Superior temporal gyrus (tissue), 1 donor: Measurements from ENCODE around the gene NRIP1.

ENCODE experiments used
- DNase-seq: peaks from one replicate; pipeline ENCODE4 v3.0.0-alpha.2; 2016; ENCODE audit errors: extremely low spot score

Gene NRIP1

DNA sequence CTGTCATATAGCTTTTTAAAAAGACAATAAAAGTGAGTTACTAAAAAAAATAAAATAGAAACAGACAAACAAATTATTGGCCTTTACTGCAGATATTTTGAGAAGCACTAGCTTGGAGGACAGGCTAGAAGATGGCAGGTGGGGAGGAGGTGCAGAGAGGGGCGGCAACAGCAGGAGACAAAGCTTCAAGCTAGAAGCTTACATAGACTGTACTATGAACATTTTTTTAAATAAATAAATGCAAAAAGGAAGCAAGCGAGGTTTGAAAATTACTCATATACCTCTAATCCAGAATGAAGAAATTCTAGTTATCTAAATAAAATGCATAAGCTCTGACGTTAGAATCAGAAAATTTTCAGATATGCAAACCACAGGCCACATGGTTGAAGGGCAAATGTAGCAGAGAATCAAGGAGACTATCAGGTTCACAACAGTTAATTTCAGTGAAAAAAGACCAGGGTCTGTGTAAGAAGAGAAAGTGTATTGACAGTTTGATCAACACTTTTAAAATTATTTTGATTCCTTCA lies 54.9 kb downstream of the NRIP1 start:
- no peak for DNase-seq

DNA sequence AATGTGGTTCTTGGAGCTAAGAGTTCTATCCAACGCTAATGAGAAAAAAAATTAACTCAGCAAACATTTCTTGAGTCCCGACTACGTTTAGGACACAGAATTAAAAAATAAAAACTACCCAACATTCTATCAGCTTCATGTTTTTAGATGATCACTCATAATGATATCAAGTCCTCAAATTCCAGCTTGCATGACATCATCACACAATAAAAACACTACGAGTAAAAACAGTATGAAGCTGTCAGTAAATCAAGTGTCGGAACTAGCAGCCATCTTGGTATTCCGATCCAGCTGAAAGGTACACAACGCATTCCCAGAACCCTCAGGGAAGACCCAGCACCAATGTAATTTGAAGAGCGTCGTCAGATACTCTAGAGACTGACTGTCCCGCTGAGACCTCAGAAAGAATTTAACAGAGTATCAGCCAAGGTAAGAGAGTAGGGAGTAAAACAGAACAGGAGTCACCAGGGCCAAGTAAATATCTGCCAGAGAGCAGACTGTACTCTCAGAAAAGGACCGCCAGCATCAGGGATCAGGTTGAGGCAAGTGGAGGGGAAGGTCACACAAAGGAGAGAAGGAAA lies 57.0 kb downstream of the NRIP1 start:
- DNase-seq, result no peak

DNA sequence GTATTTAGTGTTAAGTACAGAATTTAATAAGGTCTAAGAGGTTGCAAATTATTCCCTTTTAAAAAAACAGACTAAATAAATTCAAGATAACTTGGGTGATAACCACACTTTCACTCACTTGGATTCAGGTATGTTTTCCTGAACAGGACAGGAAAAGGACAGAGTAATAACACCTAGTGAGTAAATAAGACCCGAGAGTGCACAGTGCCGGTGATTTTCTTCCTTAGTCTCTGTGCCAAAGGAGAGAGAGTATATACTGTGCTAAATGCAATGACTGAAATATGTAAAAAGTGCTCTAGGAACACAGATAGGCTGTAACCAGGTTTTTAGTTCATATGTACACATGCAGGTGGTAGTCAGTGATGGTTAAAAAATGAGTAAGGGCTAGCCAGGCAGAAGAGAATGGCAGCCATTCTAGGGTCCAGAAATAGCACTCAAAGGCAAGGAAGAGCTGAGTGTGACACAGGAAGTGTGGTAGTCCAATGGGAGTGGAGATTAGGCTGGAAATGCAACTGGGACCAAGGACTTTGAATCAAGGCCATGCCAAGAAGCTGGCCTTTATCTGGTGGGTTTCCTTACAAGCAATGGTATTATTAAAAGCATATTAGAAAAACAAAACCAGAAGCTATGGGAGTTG lies 58.1 kb downstream of the NRIP1 start:
- no peak for DNase-seq

- DNase-seq, result no peak
Observed at GRCh38 chr21:15005391-15005790, 59.4 kb downstream of the NRIP1 start.

- no peak for DNase-seq
Observed at GRCh38 chr21:15004721-15005370, 60.0 kb downstream of the NRIP1 start.

DNA sequence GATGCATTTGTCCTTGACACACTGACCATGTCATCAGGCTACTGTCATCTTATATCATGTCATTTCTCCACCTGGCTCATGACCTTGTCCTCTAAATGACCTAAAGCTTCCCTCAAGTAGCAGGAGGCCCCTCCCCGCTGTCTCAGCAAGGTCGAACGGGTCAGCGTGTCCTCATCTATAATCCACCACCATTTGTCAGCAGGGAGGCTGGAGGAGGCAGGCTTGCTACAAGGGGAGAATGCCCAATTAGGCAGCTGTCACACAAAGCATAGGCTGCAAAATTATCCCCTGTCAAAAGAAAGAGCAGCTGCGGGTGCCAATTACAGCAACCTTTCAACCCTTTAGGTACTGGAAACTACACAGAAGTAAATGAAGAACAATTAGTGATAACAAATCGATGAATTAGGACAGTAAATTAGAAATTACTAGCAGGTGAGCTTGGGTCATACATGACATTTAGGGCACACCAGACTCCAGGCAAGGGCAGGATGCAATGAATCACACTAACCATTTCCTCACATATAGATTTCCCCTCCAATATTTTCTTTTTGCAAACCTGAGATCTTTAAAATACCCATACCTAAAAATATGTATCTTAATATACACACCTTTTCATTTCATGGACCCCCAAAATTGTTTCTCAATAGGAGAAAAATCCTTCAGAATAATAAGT lies 61.2 kb downstream of the NRIP1 start:
- DNase-seq, result no peak

GRCh38 chr21:15001857-15002606 lies 62.8 kb downstream of the NRIP1 start:
- no peak for DNase-seq

- DNase-seq, result no peak
Observed at GRCh38 chr21:15001113-15001512, 63.7 kb downstream of the NRIP1 start.

GRCh38 chr21:15000081-15000480 lies 64.7 kb downstream of the NRIP1 start:
- no peak for DNase-seq

DNA sequence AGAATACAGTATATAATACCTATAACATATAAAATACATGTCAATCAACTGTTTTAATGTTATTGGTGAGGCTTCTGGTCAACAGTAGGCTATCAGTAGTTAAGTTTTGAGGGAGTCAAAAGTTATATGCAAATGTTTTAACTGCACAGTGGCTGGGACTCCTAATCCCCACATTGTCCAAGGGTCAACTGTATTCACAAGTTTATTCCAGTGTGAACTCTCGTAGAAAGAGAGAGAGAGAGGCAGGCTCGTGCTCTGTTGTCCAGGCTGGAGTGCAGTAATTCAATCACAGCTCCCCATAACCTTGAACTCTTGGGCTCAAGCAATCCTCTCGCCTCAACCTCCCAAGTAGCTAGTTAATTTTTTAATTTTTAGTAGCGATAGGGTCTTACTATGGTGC lies 66.0 kb downstream of the NRIP1 start:
- no peak for DNase-seq

DNA sequence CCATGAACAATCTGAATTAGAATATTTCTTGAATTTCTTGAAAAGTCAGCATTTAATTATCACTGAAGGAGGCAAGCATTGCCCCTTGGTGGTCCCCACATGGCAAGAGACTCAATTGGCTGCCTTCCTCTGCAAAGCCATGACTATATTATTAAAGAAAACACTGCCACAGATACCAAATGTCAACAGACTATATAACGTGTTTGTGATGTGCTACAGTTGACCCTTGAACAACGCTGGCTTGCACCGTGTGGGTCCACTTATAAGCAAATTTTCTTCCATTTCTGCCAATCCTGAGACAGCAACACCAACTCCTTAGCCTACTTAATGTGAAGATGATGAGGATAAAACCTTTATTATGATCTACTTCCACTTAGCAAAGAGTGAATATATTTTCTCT lies 66.5 kb downstream of the NRIP1 start:
- DNase-seq, result no peak

DNA sequence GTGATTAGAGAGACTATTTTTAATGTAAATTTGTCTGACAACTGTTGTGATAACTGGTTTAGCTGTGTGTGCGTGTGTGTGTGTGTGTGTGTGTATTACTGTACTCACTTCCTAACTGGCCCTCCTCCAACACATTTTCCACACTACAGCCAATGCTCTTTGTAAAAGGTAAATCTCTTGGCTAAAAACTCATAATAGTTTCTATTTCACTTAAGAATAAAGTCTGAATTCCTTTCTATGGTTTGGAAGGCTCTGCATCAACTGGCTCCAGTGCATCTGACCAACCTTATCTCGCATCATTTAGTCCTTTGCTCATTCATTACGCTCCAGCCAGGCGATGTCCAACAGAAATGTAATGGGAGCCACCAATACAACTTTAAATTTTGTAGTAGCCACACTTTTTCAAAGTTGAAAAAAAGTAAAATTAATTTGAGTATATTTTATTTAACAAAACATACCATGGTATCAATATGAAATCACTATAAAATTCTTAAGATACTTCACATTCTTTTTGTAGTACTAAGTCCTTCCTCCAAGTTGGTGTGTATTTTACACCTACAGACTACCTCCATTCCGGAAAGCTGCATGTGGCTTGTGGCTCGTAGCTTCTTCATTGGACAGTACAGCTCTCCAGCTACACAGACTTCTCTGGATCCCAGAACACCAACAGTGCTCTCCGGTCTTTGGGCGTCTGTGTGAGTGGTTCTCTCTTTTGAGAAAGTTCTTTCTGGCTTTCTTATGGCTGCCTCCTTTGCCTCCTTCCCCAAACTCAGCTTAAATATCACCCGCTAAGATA lies 68.9 kb downstream of the NRIP1 start:
- no peak for DNase-seq

DNA sequence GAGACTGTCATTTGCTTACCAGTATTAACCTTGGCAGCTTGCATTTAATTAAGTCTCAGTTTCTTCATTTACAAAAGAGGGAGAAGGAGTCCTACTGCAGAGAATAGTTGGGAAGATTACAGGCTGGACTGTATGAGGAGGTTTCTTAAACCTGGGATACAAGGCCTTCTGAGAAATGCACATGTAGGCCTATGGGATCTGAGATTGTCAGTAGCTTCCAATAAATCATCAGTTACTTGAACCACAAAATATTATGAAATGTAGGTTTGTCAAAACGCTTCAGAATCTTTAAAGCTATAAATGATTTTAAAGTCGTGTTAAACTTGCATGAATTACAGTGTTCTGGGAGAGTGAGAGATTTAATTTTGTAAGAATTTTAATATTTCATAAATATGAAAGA lies 69.6 kb downstream of the NRIP1 start:
- DNase-seq, result no peak

DNA sequence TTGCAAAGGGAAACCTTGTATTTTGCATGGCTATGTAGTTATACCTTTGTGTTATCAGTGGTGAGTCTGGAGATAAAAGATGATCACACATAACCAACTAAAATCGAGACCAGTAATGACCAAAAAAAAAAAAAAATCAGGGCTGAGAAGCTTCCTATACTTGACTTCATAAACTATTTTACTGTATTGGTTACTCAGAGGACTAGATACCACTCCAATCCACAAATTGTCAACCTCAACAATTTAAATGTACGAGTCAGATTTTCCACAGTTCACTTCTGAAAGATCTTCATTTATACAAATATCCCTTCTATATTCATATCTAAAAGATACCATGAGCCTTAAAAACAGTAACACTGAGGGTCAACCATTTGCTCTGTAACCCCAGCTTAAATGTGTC lies 71.7 kb downstream of the NRIP1 start:
- no peak for DNase-seq

DNA sequence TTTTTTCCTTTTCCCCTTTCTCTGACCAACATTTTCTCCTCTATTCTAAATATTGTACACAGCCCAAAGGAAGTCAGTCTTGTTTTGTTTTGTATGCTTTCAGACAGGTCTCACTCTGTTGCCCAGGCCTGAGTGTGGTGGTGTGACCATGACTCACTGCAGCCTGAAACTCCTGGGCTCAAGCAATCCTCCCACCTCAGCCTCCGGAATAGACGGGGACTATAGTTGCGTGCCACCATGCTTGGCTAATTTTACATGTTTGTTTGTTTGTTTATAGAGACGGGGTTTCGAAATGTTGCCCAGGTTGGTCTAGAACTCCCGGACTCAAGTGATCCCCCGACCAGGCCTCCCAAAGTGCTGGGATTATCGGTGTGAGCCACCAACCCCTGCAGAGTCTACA lies 72.8 kb downstream of the NRIP1 start:
- DNase-seq, result no peak

DNA sequence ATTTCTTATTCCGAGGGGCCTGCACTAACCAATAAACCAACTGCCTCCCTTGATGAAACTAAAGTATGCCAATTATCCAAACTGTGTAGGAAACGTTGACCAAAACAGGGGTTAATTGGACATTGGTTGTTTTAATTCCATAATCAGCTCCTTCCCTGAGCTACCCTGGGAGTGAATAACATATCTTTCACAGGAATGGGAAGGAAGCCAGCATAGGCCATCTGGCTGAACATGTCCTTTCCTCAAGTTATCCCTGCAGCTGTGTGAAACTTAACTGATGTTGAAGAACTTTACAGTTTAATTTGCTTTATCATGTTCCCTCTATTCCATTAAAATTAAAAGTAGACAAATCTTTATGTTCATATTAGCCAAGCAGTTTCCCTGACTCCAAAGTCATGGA lies 75.4 kb downstream of the NRIP1 start:
- no peak for DNase-seq

GRCh38 chr21:14988760-14989159 lies 76.0 kb downstream of the NRIP1 start:
- DNase-seq, result no peak

DNA sequence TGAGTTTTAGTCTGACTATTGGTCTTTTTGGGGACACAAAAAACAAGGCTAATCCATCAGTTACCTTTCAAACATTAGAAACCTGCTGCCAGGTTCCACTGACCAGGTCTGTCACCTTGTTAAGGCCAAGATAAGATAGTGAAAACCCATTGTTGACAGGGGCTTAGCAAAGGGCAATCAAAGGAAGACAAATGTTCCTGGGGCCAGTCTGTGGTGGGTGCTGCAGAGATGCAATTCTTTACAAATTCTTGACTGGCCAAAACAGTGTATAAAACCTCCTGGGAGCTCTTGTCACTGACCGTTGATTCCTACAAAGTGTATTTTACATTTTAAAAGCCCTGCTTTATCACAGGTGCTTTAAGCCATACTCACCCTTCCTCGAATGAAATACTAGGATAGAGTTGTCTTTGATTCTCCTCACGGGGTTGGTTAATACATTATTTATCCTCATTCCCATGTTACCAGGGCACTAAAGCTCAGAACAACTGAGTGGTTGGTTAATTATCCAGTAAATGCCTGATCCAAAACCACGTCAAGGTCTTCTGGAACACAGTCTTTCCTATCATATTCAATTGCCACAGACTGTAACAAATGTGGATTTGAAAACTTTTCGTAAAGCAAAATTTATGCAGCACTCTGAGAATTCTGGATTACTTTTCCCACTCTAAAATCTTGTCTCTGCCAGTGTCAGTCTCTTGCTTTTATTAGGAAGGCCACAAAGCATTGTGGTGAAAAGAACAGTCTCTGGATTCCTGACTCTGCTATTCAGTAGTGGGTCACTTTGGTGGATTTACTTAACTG lies 77.2 kb downstream of the NRIP1 start:
- no peak for DNase-seq

GRCh38 chr21:14985306-14985705 lies 79.5 kb downstream of the NRIP1 start:
- no peak for DNase-seq

DNA sequence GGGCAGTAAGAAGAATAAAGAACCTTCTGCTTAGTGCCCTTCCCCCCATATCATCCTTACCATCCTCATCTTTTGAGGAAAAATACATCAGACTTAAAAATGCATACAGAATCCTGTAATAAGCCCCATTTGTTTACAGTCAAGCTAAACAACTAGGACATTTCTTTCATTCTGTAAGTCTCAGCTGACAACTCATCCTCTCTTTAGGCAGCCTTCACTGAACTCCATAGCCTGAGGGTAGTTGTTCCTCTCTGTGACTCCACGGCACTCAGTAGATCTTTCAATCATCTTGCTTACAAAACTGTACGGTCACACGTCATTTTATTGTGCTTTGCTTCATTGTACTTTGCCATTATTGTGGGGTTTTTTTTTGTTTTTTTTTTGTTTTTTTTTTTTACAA lies 82.5 kb downstream of the NRIP1 start:
- DNase-seq, result no peak
